Right lobe of liver (tissue), 4 donors: ENCODE data around the gene KCNAB1.

Source experiments
- POLR2A ChIP-seq: fragments of 450-650 bp; IDR thresholded peaks from one replicate; pipeline ENCODE4 v1.6.1; 2017; ENCODE audit warnings: antibody characterized with exemption, mild to moderate bottlenecking
- TF ChIP-seq, protein P1 (sequence below), 4 donors: fragments of 200-600 bp in 3 of 4; fragments of 450-650 bp in 1 of 4; IDR thresholded peaks; one replicate each; pipeline versions ENCODE4 v1.5.1 to v1.8.0; 2016 to 2022; ENCODE audit warnings: antibody characterized with exemption in 4 of 4, mild to moderate bottlenecking in 2 of 4
- donor health status: DM: no; HTN: no; CAD: no.
- donor health status: DM: no; HTN: no; CAD: no.
- donor health status: DM: no; HTN: yes; CAD: no.

DNA sequence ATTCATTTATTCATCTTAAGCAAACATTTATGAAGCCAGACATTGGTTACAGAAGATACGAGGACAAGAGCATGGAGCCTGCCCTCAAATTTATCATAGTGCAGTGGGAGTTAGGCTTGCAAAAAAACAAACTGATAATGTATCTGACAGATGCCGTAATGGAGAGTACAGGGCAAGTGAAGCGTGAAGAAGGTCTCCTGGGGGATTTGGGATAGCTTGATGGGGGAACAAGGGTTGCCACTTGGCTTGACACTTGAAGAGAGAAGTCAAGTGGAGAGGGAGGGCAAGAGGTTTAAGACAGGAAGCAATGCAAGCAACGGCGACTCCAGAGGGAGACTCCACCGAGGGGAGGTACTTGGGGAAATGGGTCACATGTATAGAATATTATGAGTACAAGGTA lies 305.3 kb downstream of the KCNAB1 start:
- TF ChIP-seq, protein P1, sequence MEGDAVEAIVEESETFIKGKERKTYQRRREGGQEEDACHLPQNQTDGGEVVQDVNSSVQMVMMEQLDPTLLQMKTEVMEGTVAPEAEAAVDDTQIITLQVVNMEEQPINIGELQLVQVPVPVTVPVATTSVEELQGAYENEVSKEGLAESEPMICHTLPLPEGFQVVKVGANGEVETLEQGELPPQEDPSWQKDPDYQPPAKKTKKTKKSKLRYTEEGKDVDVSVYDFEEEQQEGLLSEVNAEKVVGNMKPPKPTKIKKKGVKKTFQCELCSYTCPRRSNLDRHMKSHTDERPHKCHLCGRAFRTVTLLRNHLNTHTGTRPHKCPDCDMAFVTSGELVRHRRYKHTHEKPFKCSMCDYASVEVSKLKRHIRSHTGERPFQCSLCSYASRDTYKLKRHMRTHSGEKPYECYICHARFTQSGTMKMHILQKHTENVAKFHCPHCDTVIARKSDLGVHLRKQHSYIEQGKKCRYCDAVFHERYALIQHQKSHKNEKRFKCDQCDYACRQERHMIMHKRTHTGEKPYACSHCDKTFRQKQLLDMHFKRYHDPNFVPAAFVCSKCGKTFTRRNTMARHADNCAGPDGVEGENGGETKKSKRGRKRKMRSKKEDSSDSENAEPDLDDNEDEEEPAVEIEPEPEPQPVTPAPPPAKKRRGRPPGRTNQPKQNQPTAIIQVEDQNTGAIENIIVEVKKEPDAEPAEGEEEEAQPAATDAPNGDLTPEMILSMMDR (IDR thresholded peaks at IDR 0.05), result no peak
- no peak for TF ChIP-seq POLR2A
